ENCODE data around the gene IQCH. TPM values are rescaled to one million over a fixed set of nuclear protein-coding genes. Genes with fewer than 3 reads are reported as not detected.
A peak's percentile ranks its signal among the peaks of the same experiment; 100 is the strongest.

Gene IQCH
- total RNA-seq, 1 donor from 2014 or later: 0.51 TPM

GRCh38 chr15:67456677-67457529 lies 202.3 kb downstream of the IQCH start:
- peak; percentile 81 for ATAC-seq
- DNase-seq (ENCODE audit: missing footprints): peak; percentile 85
- intact Hi-C loops (cut with DNase I): loop anchor here (1.0 kb wide), 1 partner anchor 379 kb away; no protein-coding TSS in a partner anchor

- no peak for DNase-seq (ENCODE audit: missing footprints)
- ATAC-seq: no peak
- intact Hi-C loops (cut with DNase I): no loop called here
These were observed 203.9 kb downstream of the IQCH start for GRCh38 chr15:67458331-67459029.

- ATAC-seq (no peak), DNase-seq (ENCODE audit: missing footprints) (no peak)
- intact Hi-C loops (cut with DNase I): no loop called here
These were observed 205.9 kb downstream of the IQCH start for GRCh38 chr15:67460521-67460920.

GRCh38 chr15:67461735-67462134 lies 207.1 kb downstream of the IQCH start:
- DNase-seq (ENCODE audit: missing footprints) (no peak), ATAC-seq (no peak)
- intact Hi-C loops (cut with DNase I): no loop called here

- ATAC-seq: no peak
- no peak for DNase-seq (ENCODE audit: missing footprints)
- intact Hi-C loops (cut with DNase I): no loop called here
These were observed 208.3 kb downstream of the IQCH start for GRCh38 chr15:67462875-67463274.

- DNase-seq (ENCODE audit: missing footprints): no peak
- no peak for ATAC-seq
- intact Hi-C loops (cut with DNase I): no loop called here
These were observed 208.9 kb downstream of the IQCH start for GRCh38 chr15:67463488-67463887.

GRCh38 chr15:67465196-67465952 lies 210.8 kb downstream of the IQCH start:
- intact Hi-C loops (cut with DNase I): no loop called here
- DNase-seq (ENCODE audit: missing footprints): no peak
- no peak for ATAC-seq

- intact Hi-C loops (cut with DNase I): no loop called here
- DNase-seq (ENCODE audit: missing footprints) (no peak), ATAC-seq (no peak)
These were observed 213.8 kb downstream of the IQCH start for GRCh38 chr15:67468416-67468815.

GRCh38 chr15:67469680-67470079 lies 215.1 kb downstream of the IQCH start:
- intact Hi-C loops (cut with DNase I): no loop called here
- ATAC-seq (no peak), DNase-seq (ENCODE audit: missing footprints) (no peak)

GRCh38 chr15:67472957-67473356 lies 218.4 kb downstream of the IQCH start:
- DNase-seq (ENCODE audit: missing footprints) (no peak), ATAC-seq (no peak)
- intact Hi-C loops (cut with DNase I): no loop called here

- DNase-seq (ENCODE audit: missing footprints): no peak
- no peak for ATAC-seq
- intact Hi-C loops (cut with DNase I): no loop called here
These were observed 220.0 kb downstream of the IQCH start for GRCh38 chr15:67474405-67475110.

GRCh38 chr15:67479781-67480505 lies 225.4 kb downstream of the IQCH start:
- DNase-seq (ENCODE audit: missing footprints): no peak
- intact Hi-C loops (cut with DNase I): no loop called here
- ATAC-seq: no peak

GRCh38 chr15:67480741-67481140 lies 226.2 kb downstream of the IQCH start:
- no peak for ATAC-seq
- intact Hi-C loops (cut with DNase I): no loop called here
- DNase-seq (ENCODE audit: missing footprints): no peak

GRCh38 chr15:67481680-67482079 lies 227.1 kb downstream of the IQCH start:
- intact Hi-C loops (cut with DNase I): no loop called here
- ATAC-seq: no peak
- no peak for DNase-seq (ENCODE audit: missing footprints)

- intact Hi-C loops (cut with DNase I): no loop called here
- DNase-seq (ENCODE audit: missing footprints) (no peak), ATAC-seq (no peak)
These were observed 241.0 kb downstream of the IQCH start for GRCh38 chr15:67495585-67495984.

- DNase-seq (ENCODE audit: missing footprints): no peak
- ATAC-seq: no peak
- intact Hi-C loops (cut with DNase I): loop anchor here (5.0 kb wide), 1 partner anchor 336 kb away; no protein-coding TSS in a partner anchor
These were observed 246.7 kb downstream of the IQCH start for GRCh38 chr15:67501177-67501835.

GRCh38 chr15:67501836-67502461 lies 247.4 kb downstream of the IQCH start:
- no peak for DNase-seq (ENCODE audit: missing footprints)
- intact Hi-C loops (cut with DNase I): loop anchor here (5.0 kb wide), 1 partner anchor 335 kb away; no protein-coding TSS in a partner anchor
- ATAC-seq: no peak

Data from Right ventricle myocardium inferior (tissue), 1 donor.